ENCODE measurements around the gene PLEKHF1.

Gene PLEKHF1

DNA sequence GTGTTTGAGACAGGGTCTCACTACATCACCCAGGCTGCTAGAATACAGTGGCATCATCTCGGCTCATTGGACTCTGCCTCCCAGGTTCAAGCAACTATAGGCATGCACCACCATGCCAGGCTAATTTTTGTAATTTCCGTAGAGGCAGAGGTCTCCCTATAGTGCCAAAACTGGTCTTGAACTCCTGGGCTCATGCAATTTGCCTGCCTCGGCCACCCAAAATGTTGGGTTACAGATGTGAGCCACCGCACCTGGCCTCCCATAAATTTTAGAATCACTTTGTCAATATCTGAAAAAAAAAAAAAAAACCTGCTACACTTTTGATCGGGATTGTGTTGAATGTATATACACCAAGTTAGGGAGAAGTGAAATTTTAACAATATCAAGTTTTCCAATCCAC lies 11.9 kb upstream of the PLEKHF1 start:
- H3K79me2 ChIP-seq (ENCODE audit: insufficient read depth, low read length) = no peaks in the 10 kb centered on the region
- H3K36me3 ChIP-seq (ENCODE audit: insufficient read depth, low read length) = no peaks in the 10 kb centered on the region
- no peak overlapping the region for H3K9ac ChIP-seq (ENCODE audit: low read depth, low read length)
- H3K4me3 ChIP-seq (ENCODE audit: low read depth in 1 of 2, low read length in 2 of 2) = no peak overlapping the region
- no peaks in the 10 kb centered on the region for H3K4me1 ChIP-seq (ENCODE audit: insufficient read depth, low read length)
- no peaks in the 10 kb centered on the region for H3K9me3 ChIP-seq (ENCODE audit: insufficient read depth, low read length, severe bottlenecking)
- TF ChIP-seq, protein P1, sequence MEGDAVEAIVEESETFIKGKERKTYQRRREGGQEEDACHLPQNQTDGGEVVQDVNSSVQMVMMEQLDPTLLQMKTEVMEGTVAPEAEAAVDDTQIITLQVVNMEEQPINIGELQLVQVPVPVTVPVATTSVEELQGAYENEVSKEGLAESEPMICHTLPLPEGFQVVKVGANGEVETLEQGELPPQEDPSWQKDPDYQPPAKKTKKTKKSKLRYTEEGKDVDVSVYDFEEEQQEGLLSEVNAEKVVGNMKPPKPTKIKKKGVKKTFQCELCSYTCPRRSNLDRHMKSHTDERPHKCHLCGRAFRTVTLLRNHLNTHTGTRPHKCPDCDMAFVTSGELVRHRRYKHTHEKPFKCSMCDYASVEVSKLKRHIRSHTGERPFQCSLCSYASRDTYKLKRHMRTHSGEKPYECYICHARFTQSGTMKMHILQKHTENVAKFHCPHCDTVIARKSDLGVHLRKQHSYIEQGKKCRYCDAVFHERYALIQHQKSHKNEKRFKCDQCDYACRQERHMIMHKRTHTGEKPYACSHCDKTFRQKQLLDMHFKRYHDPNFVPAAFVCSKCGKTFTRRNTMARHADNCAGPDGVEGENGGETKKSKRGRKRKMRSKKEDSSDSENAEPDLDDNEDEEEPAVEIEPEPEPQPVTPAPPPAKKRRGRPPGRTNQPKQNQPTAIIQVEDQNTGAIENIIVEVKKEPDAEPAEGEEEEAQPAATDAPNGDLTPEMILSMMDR (IDR thresholded peaks at IDR 0.05; ENCODE audit: borderline replicate concordance, extremely low read depth, low read length, poor library complexity, severe bottlenecking) = no peak
- TF ChIP-seq EZH2 (IDR thresholded peaks at IDR 0.05; ENCODE audit: borderline replicate concordance, low read depth, low read length, severe bottlenecking) = no peak
- no peaks in the 10 kb centered on the region for H4K20me1 ChIP-seq (ENCODE audit: insufficient read depth, low read length)
- H2AFZ ChIP-seq (ENCODE audit: low read depth, low read length) = no peak overlapping the region
- no peaks in the 10 kb centered on the region for H3K27me3 ChIP-seq (ENCODE audit: insufficient read depth, low read length, poor library complexity)
- no peak overlapping the region for H3K27ac ChIP-seq (ENCODE audit: low read length)
- DNase-seq = no peak
- H3K4me2 ChIP-seq (ENCODE audit: insufficient read depth, low read length) = no peak overlapping the region
- no peak for ATAC-seq (ENCODE audit: insufficient read depth, low read depth)

DNA sequence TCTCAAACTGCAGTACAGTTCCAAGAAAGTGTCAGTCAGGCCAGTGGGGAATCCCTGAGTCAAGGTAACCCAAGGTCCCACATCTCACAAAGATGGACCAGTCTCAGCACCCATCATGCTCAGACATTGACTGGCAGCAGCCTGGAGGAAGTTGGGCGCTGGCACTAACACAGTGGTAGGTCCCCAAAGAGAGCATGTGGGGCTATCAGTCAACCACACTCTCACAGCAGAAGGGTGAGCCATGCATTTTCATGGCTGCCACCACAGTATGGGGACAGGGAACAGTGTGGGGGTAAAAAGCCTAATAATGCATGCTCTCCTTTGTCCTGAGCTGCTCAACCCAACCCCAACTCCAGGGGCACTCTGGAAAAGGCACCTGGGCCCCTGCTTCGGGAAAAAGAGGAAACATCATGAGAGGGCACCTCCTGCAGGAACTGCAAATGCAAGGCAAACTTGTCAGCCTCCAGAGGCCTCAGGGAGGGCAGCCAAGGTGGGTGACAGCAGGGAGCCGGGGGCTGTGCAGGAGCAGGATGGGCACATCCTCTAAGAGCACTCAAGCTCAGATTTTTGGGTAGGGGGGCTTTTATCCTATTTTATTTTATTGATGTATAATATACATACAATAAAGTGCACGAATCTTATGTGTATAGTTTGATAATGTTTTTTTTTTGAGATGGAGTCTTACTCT lies 9.5 kb upstream of the PLEKHF1 start:
- Histone ChIP-seq H3K4me2 (ENCODE audit: insufficient read depth, low read length) (no peak overlapping the region), H3K27ac (ENCODE audit: low read length) (no peak overlapping the region), H3K9me3 (ENCODE audit: insufficient read depth, low read length, severe bottlenecking) (no peaks in the 10 kb centered on the region), H3K4me3 (ENCODE audit: low read depth in 1 of 2, low read length in 2 of 2) (no peak overlapping the region), H2AFZ (ENCODE audit: low read depth, low read length) (no peak overlapping the region), H3K27me3 (ENCODE audit: insufficient read depth, low read length, poor library complexity) (no peaks in the 10 kb centered on the region), H3K4me1 (ENCODE audit: insufficient read depth, low read length) (no peaks in the 10 kb centered on the region), H3K36me3 (ENCODE audit: insufficient read depth, low read length) (no peaks in the 10 kb centered on the region), H3K9ac (ENCODE audit: low read depth, low read length) (no peak overlapping the region), H4K20me1 (ENCODE audit: insufficient read depth, low read length) (no peaks in the 10 kb centered on the region), H3K79me2 (ENCODE audit: insufficient read depth, low read length) (no peaks in the 10 kb centered on the region)
- ATAC-seq (ENCODE audit: insufficient read depth, low read depth) (no peak), DNase-seq (no peak)
- no peak for TF ChIP-seq EZH2 (IDR thresholded peaks at IDR 0.05; ENCODE audit: borderline replicate concordance, low read depth, low read length, severe bottlenecking)
- TF ChIP-seq, protein P1 (IDR thresholded peaks at IDR 0.05; ENCODE audit: borderline replicate concordance, extremely low read depth, low read length, poor library complexity, severe bottlenecking) = no peak

DNA sequence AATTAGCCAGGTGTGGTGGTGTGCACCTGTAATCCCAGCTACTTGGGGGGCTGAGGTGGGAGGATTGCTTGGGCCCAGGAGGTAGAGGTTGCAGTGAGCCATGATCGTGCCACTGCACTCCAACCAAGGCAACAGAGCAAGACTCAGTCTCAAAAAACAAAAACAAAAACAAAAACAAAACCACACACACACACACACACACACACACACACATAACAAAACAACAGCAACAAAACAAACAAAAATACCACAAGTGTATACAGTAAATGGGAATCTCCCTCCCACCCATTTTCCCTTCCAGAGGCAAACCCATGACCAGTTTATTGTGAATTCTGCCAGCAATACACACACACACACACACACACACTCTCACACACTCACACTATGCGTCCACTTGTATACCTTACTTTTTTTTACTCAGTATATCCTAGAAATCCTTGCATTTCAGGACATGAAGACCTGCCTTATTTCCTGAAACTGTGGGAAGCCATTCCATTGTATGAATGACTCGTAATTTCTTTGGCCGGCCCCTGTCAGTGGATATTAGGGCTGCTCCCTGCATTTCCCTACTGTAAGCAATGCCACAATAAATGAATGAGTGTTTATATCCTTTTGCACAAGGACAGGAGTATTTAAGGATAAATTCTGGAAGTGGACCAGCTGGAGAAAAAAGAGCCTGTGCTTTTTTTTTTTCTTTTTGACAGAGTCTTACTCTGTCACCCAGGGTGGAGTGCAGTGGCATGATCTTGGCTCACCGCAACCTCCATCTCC lies 6.9 kb upstream of the PLEKHF1 start:
- no peak for DNase-seq

More for the DNA sequence above, 6.9 kb upstream of the PLEKHF1 start:
- Histone ChIP-seq H3K4me3 (ENCODE audit: low read depth in 1 of 2, low read length in 2 of 2) (no peak overlapping the region), H2AFZ (ENCODE audit: low read depth, low read length) (no peak overlapping the region), H3K4me2 (ENCODE audit: insufficient read depth, low read length) (no peak overlapping the region), H3K27me3 (ENCODE audit: insufficient read depth, low read length, poor library complexity) (no peaks in the 10 kb centered on the region), H3K9ac (ENCODE audit: low read depth, low read length) (no peak overlapping the region), H3K36me3 (ENCODE audit: insufficient read depth, low read length) (no peaks in the 10 kb centered on the region), H3K27ac (ENCODE audit: low read length) (no peak overlapping the region), H3K4me1 (ENCODE audit: insufficient read depth, low read length) (no peaks in the 10 kb centered on the region), H3K9me3 (ENCODE audit: insufficient read depth, low read length, severe bottlenecking) (no peaks in the 10 kb centered on the region), H3K79me2 (ENCODE audit: insufficient read depth, low read length) (no peaks in the 10 kb centered on the region), H4K20me1 (ENCODE audit: insufficient read depth, low read length) (no peaks in the 10 kb centered on the region)
- TF ChIP-seq, protein P1 (IDR thresholded peaks at IDR 0.05; ENCODE audit: borderline replicate concordance, extremely low read depth, low read length, poor library complexity, severe bottlenecking) = no peak
- no peak for TF ChIP-seq EZH2 (IDR thresholded peaks at IDR 0.05; ENCODE audit: borderline replicate concordance, low read depth, low read length, severe bottlenecking)
- no peak for ATAC-seq (ENCODE audit: insufficient read depth, low read depth)

All from DND-41 (cell line).